ENCODE results near the gene KATNAL2.

- TF ChIP-seq CTCF (IDR thresholded peaks at IDR 0.05; ENCODE audit: insufficient read depth, low read length, poor library complexity, severe bottlenecking): no peak
- no peak for TF ChIP-seq EZH2phosphoT487 (conservative IDR thresholded peaks at IDR 0.05; ENCODE audit: low read length)
These were observed 14.0 kb upstream of the KATNAL2 start for GRCh38 chr18:46903406-46903805.

Measured in SU-DHL-6 (cell line).